A549 (cell line): ENCODE results near the gene TSTD1. TPM values are rescaled to one million over a fixed set of nuclear protein-coding genes. Genes with fewer than 3 reads are reported as not detected.
"Not testable (repeated sequence)": the region's sequence is repeated elsewhere in the genome, so short reads cannot be mapped to it uniquely, and the experiment has no call there.

Experiments used
- ATAC-seq, 2 experiments: fragments of 200-7000 bp in 1 of 2; fragments of >200 bp in 1 of 2; cut with Nextera tagmentation in 1 of 2; cut with Tn5 transposase in 1 of 2; 3 replicates each; pipeline versions ENCODE4 v1.8.0 to v1.9.1; 2018 to 2020; ENCODE audit warnings: mild to moderate bottlenecking in 1 of 2, moderate library complexity in 1 of 2
- CTCF ChIA-PET: fragments of 300-600 bp; sonication (Branson Sonifier 250); formaldehyde crosslinking; extraction: SDS; loops from one replicate; lab custom pipeline; 2021; ENCODE audit warnings: antibody characterized with exemption, inconsistent platforms; lab: Yijun Ruan, JAX
- POLR2A ChIA-PET: fragments of 350-600 bp; formaldehyde crosslinking; extraction: SDS; loops from one replicate; lab custom pipeline; 2021; ENCODE audit warnings: antibody characterized with exemption, inconsistent platforms; lab: Yijun Ruan, JAX
- DNase-seq, 2 experiments: peaks; one replicate each; pipeline versions ENCODE4 v3.0.0 to v3.0.0-alpha.2; 2011 to 2016; ENCODE audit warnings: low read depth in 1 of 2, low spot score in 1 of 2
- FAIRE-seq: peaks from 2 replicates; lab custom pipeline; 2011; peaks lifted over from hg19 to GRCh38; lab: Jason Lieb, UNC
- H3K27ac ChIP-seq, 2 experiments: fragments of >200 bp; sonication (Bioruptor Twin); formaldehyde crosslinking; 3 replicates each; pipeline ENCODE4 v1.5.1; 2016 to 2017
- H3K4me1 ChIP-seq: fragments of >200 bp; sonication (Bioruptor Twin); formaldehyde crosslinking; 3 replicates; pipeline ENCODE4 v1.6.1; 2016
- H3K4me2 ChIP-seq: fragments of >200 bp; sonication (Bioruptor Twin); formaldehyde crosslinking; 3 replicates; pipeline ENCODE4 v1.6.1; 2016
- H3K4me3 ChIP-seq: fragments of >200 bp; sonication (Bioruptor Twin); formaldehyde crosslinking; 3 replicates; pipeline ENCODE4 v1.5.1; 2016
- H3K9me3 ChIP-seq: fragments of >200 bp; sonication (Bioruptor Twin); formaldehyde crosslinking; 3 replicates; pipeline ENCODE4 v1.6.1; 2016
- CEBPB ChIP-seq, 2 experiments: fragments of >200 bp in 1 of 2; sonication (Bioruptor Twin) in 1 of 2; formaldehyde crosslinking in 1 of 2; IDR thresholded peaks; 2 replicates each; pipeline ENCODE4 v1.6.1; 2012 to 2016
- ESRRA ChIP-seq: fragments of 150-350 bp; IDR thresholded peaks from 2 replicates; pipeline ENCODE4 v1.6.1; 2014; ENCODE audit warnings: mild to moderate bottlenecking, low read length, borderline replicate concordance
- HEYL ChIP-seq: fragments of 250-450 bp; sonication (Bioruptor Pico); IDR thresholded peaks from 2 replicates; pipeline ENCODE4 v1.8.0; 2021; ENCODE audit warnings: mild to moderate bottlenecking, moderate library complexity
- JUNB ChIP-seq: fragments of >200 bp; sonication (Bioruptor Twin); formaldehyde crosslinking; IDR thresholded peaks from 2 replicates; pipeline ENCODE4 v1.6.1; 2016
- MAFK ChIP-seq: fragments of 450-650 bp; IDR thresholded peaks from 2 replicates; pipeline ENCODE4 v1.6.1; 2014; ENCODE audit not compliant: partially characterized antibody
- PHF8 ChIP-seq: fragments of 200-600 bp; sonication (generic); IDR thresholded peaks from 2 replicates; pipeline ENCODE4 v1.6.1; 2016; ENCODE audit warnings: low read depth, mild to moderate bottlenecking, antibody characterized with exemption, moderate library complexity, borderline replicate concordance
- POLR2AphosphoS2 ChIP-seq: conservative IDR thresholded peaks from 2 replicates; pipeline ENCODE4 v1.6.1; 2012; ENCODE audit warnings: low read length, improper control_type of control experiment, inconsistent platforms
- RAD21 ChIP-seq, 2 experiments: fragments of >200 bp in 1 of 2; sonication (Bioruptor Twin) in 1 of 2; formaldehyde crosslinking in 1 of 2; IDR thresholded peaks in 1 of 2; conservative IDR thresholded peaks in 1 of 2; 2 replicates in 1 of 2; 3 replicates in 1 of 2; pipeline ENCODE4 v1.6.1; 2012 to 2018; ENCODE audit warnings: inconsistent platforms in 1 of 2
- SMC3 ChIP-seq: fragments of >200 bp; sonication (Bioruptor Twin); formaldehyde crosslinking; IDR thresholded peaks from 3 replicates; pipeline ENCODE4 v1.6.1; 2018; ENCODE audit warnings: inconsistent platforms
- WGBS: methylation state at CpG from one replicate; pipeline ENCODE4 v1.1.6; 2017; ENCODE audit errors: missing lambda C conversion rate; 5-methylcytosine and 5-hydroxymethylcytosine counted together
- polyA plus RNA-seq, 4 experiments: library from polyadenylated mRNA; depleted of rRNA in 3 of 4; stranded (reverse); fragments of >200 nt; fragmentation: RNase III in 1 of 4; extraction: RNeasy Plus Mini Kit Qiagen cat#74134 plus additional on column Dnase treatment in 1 of 4; gene quantifications; 2 replicates in 3 of 4; 3 replicates in 1 of 4; pipeline ENCODE4 v1.2.3, GENCODE V29; 2011 to 2017
- small RNA-seq, 6 experiments: library from RNA; depleted of rRNA; stranded (forward); fragments of <200 nt; gene quantifications; one replicate each; pipeline ENCODE3, GENCODE V24; 2012
- TF ChIP-seq, protein P1 (sequence below): fragments of 250-450 bp; sonication (Bioruptor Pico); IDR thresholded peaks from 2 replicates; pipeline ENCODE4 v1.5.0; 2020; ENCODE audit warnings: low read depth, mild to moderate bottlenecking, moderate library complexity
- TF ChIP-seq, protein P2 (sequence below): fragments of 150-350 bp; IDR thresholded peaks from 2 replicates; pipeline ENCODE4 v1.6.1; 2014; ENCODE audit warnings: low read depth, mild to moderate bottlenecking, low read length
- TF ChIP-seq, protein P3 (sequence below): IDR thresholded peaks from 2 replicates; pipeline ENCODE4 v1.6.1; 2012; ENCODE audit warnings: low read depth, borderline replicate concordance
- TF ChIP-seq, protein P4 (sequence below): fragments of >200 bp; sonication (Bioruptor Twin); formaldehyde crosslinking; IDR thresholded peaks from 3 replicates; pipeline ENCODE4 v1.5.1; 2016
- TF ChIP-seq, protein P5 (sequence below): IDR thresholded peaks from 2 replicates; pipeline ENCODE4 v1.6.1; 2012

TSTD1 gene
- polyA plus RNA-seq, 2 of the 4 experiments (the other 2 are of a cell fraction), result 0.17 TPM; not detected in 1

DNA sequence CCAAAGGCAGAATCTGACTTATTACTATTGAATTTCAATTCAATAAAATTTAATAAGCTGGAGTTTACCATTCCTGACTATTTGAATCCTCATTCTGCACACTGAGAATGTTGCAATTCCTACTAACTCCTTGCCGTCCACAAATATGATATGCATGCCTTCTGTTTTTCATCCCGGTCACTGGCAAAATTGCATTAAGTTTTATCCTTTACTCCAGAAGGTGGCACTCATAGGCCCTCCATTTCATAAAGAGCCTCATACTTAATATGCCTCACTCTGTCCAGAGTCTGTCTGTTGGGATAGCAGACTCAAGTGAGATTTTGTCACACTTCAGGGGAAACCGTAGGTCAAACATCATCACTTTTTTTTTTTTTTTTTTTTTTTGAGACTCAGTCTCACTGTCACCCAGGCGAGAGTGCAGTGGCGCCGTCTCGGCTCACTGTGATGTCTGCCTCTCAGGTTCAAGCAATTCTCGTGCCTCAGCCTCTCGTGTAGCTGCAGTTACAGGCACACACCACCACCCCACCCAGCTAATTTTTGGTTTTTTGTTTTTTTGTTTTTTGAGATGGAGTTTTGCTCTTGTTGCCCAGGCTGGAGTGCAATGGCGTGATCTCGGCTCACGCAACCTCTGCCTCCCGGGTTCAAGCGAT lies 45.1 kb downstream of the TSTD1 start:
- peaks cover 36% of the 10 kb centered on the region for H3K4me1 ChIP-seq
- no peak overlapping the region for H3K4me3 ChIP-seq
- H3K4me2 ChIP-seq, result no peak overlapping the region
- no peaks in the 10 kb centered on the region for H3K9me3 ChIP-seq
- DNase-seq (peak; percentile 25 to 66), FAIRE-seq (no peak), ATAC-seq (peak; percentile 56 to 60)
- no peak overlapping the region for H3K27ac ChIP-seq
- POLR2A ChIA-PET, result interaction anchor here (0.7 kb wide), 1 partner anchor 141 kb away, joined by 5 read pairs; no protein-coding TSS in a partner anchor
- WGBS, result 78% methylated on average over 14 of the region's 14 CpGs
- TF ChIP-seq, protein P1, sequence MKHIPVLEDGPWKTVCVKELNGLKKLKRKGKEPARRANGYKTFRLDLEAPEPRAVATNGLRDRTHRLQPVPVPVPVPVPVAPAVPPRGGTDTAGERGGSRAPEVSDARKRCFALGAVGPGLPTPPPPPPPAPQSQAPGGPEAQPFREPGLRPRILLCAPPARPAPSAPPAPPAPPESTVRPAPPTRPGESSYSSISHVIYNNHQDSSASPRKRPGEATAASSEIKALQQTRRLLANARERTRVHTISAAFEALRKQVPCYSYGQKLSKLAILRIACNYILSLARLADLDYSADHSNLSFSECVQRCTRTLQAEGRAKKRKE (CRISPR knock-in tag), result no peak
- TF ChIP-seq CEBPB (IDR thresholded peaks at IDR 0.05) (peak in 1 of 2 experiments; percentile 50; a peak in 1 of 4 replicates), MAFK (no peak), HEYL (CRISPR knock-in tag) (no peak), PHF8 (no peak), SMC3 (peak; percentile 70), ESRRA (no peak), JUNB (no peak), RAD21 (conservative IDR thresholded peaks at IDR 0.05 in 1 of 2, IDR thresholded peaks at IDR 0.05 in 1 of 2) (peak; percentile 67 to 71), POLR2AphosphoS2 (no peak)
- TF ChIP-seq, protein P2, sequence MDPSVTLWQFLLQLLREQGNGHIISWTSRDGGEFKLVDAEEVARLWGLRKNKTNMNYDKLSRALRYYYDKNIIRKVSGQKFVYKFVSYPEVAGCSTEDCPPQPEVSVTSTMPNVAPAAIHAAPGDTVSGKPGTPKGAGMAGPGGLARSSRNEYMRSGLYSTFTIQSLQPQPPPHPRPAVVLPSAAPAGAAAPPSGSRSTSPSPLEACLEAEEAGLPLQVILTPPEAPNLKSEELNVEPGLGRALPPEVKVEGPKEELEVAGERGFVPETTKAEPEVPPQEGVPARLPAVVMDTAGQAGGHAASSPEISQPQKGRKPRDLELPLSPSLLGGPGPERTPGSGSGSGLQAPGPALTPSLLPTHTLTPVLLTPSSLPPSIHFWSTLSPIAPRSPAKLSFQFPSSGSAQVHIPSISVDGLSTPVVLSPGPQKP, result no peak
- TF ChIP-seq, protein P3, sequence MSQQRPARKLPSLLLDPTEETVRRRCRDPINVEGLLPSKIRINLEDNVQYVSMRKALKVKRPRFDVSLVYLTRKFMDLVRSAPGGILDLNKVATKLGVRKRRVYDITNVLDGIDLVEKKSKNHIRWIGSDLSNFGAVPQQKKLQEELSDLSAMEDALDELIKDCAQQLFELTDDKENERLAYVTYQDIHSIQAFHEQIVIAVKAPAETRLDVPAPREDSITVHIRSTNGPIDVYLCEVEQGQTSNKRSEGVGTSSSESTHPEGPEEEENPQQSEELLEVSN, result no peak
- TF ChIP-seq, protein P4, sequence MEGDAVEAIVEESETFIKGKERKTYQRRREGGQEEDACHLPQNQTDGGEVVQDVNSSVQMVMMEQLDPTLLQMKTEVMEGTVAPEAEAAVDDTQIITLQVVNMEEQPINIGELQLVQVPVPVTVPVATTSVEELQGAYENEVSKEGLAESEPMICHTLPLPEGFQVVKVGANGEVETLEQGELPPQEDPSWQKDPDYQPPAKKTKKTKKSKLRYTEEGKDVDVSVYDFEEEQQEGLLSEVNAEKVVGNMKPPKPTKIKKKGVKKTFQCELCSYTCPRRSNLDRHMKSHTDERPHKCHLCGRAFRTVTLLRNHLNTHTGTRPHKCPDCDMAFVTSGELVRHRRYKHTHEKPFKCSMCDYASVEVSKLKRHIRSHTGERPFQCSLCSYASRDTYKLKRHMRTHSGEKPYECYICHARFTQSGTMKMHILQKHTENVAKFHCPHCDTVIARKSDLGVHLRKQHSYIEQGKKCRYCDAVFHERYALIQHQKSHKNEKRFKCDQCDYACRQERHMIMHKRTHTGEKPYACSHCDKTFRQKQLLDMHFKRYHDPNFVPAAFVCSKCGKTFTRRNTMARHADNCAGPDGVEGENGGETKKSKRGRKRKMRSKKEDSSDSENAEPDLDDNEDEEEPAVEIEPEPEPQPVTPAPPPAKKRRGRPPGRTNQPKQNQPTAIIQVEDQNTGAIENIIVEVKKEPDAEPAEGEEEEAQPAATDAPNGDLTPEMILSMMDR, result peak; percentile 65
- TF ChIP-seq, protein P5, sequence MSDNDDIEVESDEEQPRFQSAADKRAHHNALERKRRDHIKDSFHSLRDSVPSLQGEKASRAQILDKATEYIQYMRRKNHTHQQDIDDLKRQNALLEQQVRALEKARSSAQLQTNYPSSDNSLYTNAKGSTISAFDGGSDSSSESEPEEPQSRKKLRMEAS, result no peak
- CTCF ChIA-PET, result interaction anchor here (0.6 to 11.1 kb wide), 13 partner anchors 10 to 432 kb away, joined by 3 to 176 read pairs (median 4); partner anchors contain the start of gene KLHDC9

DNA sequence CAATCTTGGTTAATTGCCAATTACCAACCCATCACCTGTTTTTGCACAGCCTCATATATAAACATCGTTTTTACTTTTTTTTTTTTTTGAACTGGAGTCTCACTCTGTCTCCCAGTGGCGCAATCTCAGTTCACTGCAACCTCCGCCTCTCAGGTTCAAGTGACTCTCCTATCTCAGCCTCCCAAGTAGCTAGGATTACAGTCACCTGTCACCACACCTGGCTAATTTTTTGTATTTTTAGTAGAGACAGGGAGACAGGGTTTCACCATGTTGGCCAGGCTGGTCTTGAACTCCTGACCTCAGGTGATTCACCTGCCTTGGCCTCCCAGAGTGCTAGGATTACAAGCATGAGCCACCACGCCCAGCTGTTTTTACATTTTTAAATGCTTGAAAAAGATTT lies 46.7 kb downstream of the TSTD1 start:
- not testable (repeated sequence) for ATAC-seq, FAIRE-seq, H3K4me3 ChIP-seq, H3K4me2 ChIP-seq, H3K9me3 ChIP-seq, H3K27ac ChIP-seq, DNase-seq
- WGBS, result 80% methylated on average over 4 of the region's 4 CpGs
- ChIA-PET CTCF (interaction anchor here (0.6 to 11.1 kb wide), 7 partner anchors 13 to 265 kb away, joined by 3 to 176 read pairs (median 15); partner anchors contain the start of genes F11R and KLHDC9), POLR2A (interaction anchor here (1.0 kb wide), 1 partner anchor 106 kb away, joined by 3 read pairs; no protein-coding TSS in a partner anchor)
- H3K4me1 ChIP-seq, result peaks cover 29% of the 10 kb centered on the region

Small RNA genes lying within 50 kb of the gene (small RNA-seq; reads per million reads assigned to genes)
- 0 reads per million in 6 experiments for gene AL591806.2

Other genes with a start within 250 kb of the TSTD1 start
- 0.19 and 0.20 TPM in 2 replicates for gene LY9, start 242.8 kb downstream of the TSTD1 start, polyA plus RNA-seq (2011; rRNA removed)
- 0.03 to 0.15 TPM (median 0.05 TPM) in 3 replicates for gene LY9, start 242.8 kb downstream of the TSTD1 start, polyA plus RNA-seq (2017; fragmentation: RNase III; extraction: RNeasy Plus Mini Kit Qiagen cat#74134 plus additional on column Dnase treatment)
- gene CD244, start 176.1 kb downstream of the TSTD1 start, polyA plus RNA-seq (2011; rRNA removed), result 0.03 and 0.08 TPM in 2 replicates
- gene CD244, start 176.1 kb downstream of the TSTD1 start, polyA plus RNA-seq (2017; fragmentation: RNase III; extraction: RNeasy Plus Mini Kit Qiagen cat#74134 plus additional on column Dnase treatment), result not detected in 3 replicates
- gene ITLN1, start 153.8 kb downstream of the TSTD1 start, polyA plus RNA-seq (2011; rRNA removed), result not detected in 2 replicates
- not detected in 3 replicates for gene ITLN1, start 153.8 kb downstream of the TSTD1 start, polyA plus RNA-seq (2017; fragmentation: RNase III; extraction: RNeasy Plus Mini Kit Qiagen cat#74134 plus additional on column Dnase treatment)
- 0.13 and 0.30 TPM in 2 replicates for gene ITLN2, start 84.2 kb downstream of the TSTD1 start, polyA plus RNA-seq (2011; rRNA removed)
- 0.22 TPM in 1 of 3 replicates, not detected in the others for gene ITLN2, start 84.2 kb downstream of the TSTD1 start, polyA plus RNA-seq (2017; fragmentation: RNase III; extraction: RNeasy Plus Mini Kit Qiagen cat#74134 plus additional on column Dnase treatment)
- 62.0 and 71.0 TPM in 2 replicates for gene F11R, start 17.8 kb downstream of the TSTD1 start, polyA plus RNA-seq (2011; rRNA removed)
- 28.3 to 30.3 TPM (median 29.7 TPM) in 3 replicates for gene F11R, start 17.8 kb downstream of the TSTD1 start, polyA plus RNA-seq (2017; fragmentation: RNase III; extraction: RNeasy Plus Mini Kit Qiagen cat#74134 plus additional on column Dnase treatment)
- 35.5 and 43.5 TPM in 2 replicates for gene USF1, start 7.0 kb upstream of the TSTD1 start, polyA plus RNA-seq (2011; rRNA removed)
- 49.2 to 60.5 TPM (median 57.4 TPM) in 3 replicates for gene USF1, start 7.0 kb upstream of the TSTD1 start, polyA plus RNA-seq (2017; fragmentation: RNase III; extraction: RNeasy Plus Mini Kit Qiagen cat#74134 plus additional on column Dnase treatment)
- 0.06 and 0.08 TPM in 2 replicates for gene ARHGAP30, start 30.9 kb upstream of the TSTD1 start, polyA plus RNA-seq (2011; rRNA removed)
- 0.09 to 0.13 TPM (median 0.13 TPM) in 3 replicates for gene ARHGAP30, start 30.9 kb upstream of the TSTD1 start, polyA plus RNA-seq (2017; fragmentation: RNase III; extraction: RNeasy Plus Mini Kit Qiagen cat#74134 plus additional on column Dnase treatment)
- gene NECTIN4, start 50.6 kb upstream of the TSTD1 start, polyA plus RNA-seq (2011; rRNA removed), result 3.1 and 4.3 TPM in 2 replicates
- gene NECTIN4, start 50.6 kb upstream of the TSTD1 start, polyA plus RNA-seq (2017; fragmentation: RNase III; extraction: RNeasy Plus Mini Kit Qiagen cat#74134 plus additional on column Dnase treatment), result 1.3 to 1.8 TPM (median 1.5 TPM) in 3 replicates
- 3.6 and 4.6 TPM in 2 replicates for gene KLHDC9, start 59.4 kb upstream of the TSTD1 start, polyA plus RNA-seq (2011; rRNA removed)
- 0.93 to 2.0 TPM (median 1.2 TPM) in 3 replicates for gene KLHDC9, start 59.4 kb upstream of the TSTD1 start, polyA plus RNA-seq (2017; fragmentation: RNase III; extraction: RNeasy Plus Mini Kit Qiagen cat#74134 plus additional on column Dnase treatment)
- gene PFDN2, start 79.1 kb upstream of the TSTD1 start, polyA plus RNA-seq (2011; rRNA removed), result 106 and 187 TPM in 2 replicates
- 179 to 203 TPM (median 187 TPM) in 3 replicates for gene PFDN2, start 79.1 kb upstream of the TSTD1 start, polyA plus RNA-seq (2017; fragmentation: RNase III; extraction: RNeasy Plus Mini Kit Qiagen cat#74134 plus additional on column Dnase treatment)
- 29.9 and 38.6 TPM in 2 replicates for gene NIT1, start 79.1 kb upstream of the TSTD1 start, polyA plus RNA-seq (2011; rRNA removed)
- gene NIT1, start 79.1 kb upstream of the TSTD1 start, polyA plus RNA-seq (2017; fragmentation: RNase III; extraction: RNeasy Plus Mini Kit Qiagen cat#74134 plus additional on column Dnase treatment), result 44.5 to 49.4 TPM (median 45.8 TPM) in 3 replicates
- gene DEDD, start 93.7 kb upstream of the TSTD1 start, polyA plus RNA-seq (2011; rRNA removed), result 35.9 and 38.4 TPM in 2 replicates
- gene DEDD, start 93.7 kb upstream of the TSTD1 start, polyA plus RNA-seq (2017; fragmentation: RNase III; extraction: RNeasy Plus Mini Kit Qiagen cat#74134 plus additional on column Dnase treatment), result 20.5 to 25.9 TPM (median 25.3 TPM) in 3 replicates
- gene UFC1, start 115.0 kb upstream of the TSTD1 start, polyA plus RNA-seq (2011; rRNA removed), result 110 and 115 TPM in 2 replicates
- gene UFC1, start 115.0 kb upstream of the TSTD1 start, polyA plus RNA-seq (2017; fragmentation: RNase III; extraction: RNeasy Plus Mini Kit Qiagen cat#74134 plus additional on column Dnase treatment), result 149 to 153 TPM (median 150 TPM) in 3 replicates
- 22.6 and 26.3 TPM in 2 replicates for gene USP21, start 120.5 kb upstream of the TSTD1 start, polyA plus RNA-seq (2011; rRNA removed)
- gene USP21, start 120.5 kb upstream of the TSTD1 start, polyA plus RNA-seq (2017; fragmentation: RNase III; extraction: RNeasy Plus Mini Kit Qiagen cat#74134 plus additional on column Dnase treatment), result 21.8 to 23.8 TPM (median 23.6 TPM) in 3 replicates
- 13.8 and 16.4 TPM in 2 replicates for gene PPOX, start 127.5 kb upstream of the TSTD1 start, polyA plus RNA-seq (2011; rRNA removed)
- 13.5 to 16.1 TPM (median 14.1 TPM) in 3 replicates for gene PPOX, start 127.5 kb upstream of the TSTD1 start, polyA plus RNA-seq (2017; fragmentation: RNase III; extraction: RNeasy Plus Mini Kit Qiagen cat#74134 plus additional on column Dnase treatment)
- 25.3 and 31.4 TPM in 2 replicates for gene B4GALT3, start 138.5 kb upstream of the TSTD1 start, polyA plus RNA-seq (2011; rRNA removed)
- 23.3 to 26.7 TPM (median 25.5 TPM) in 3 replicates for gene B4GALT3, start 138.5 kb upstream of the TSTD1 start, polyA plus RNA-seq (2017; fragmentation: RNase III; extraction: RNeasy Plus Mini Kit Qiagen cat#74134 plus additional on column Dnase treatment)
- gene ADAMTS4, start 160.1 kb upstream of the TSTD1 start, polyA plus RNA-seq (2011; rRNA removed), result not detected in 2 replicates
- 0.01 TPM in 1 of 3 replicates, not detected in the others for gene ADAMTS4, start 160.1 kb upstream of the TSTD1 start, polyA plus RNA-seq (2017; fragmentation: RNase III; extraction: RNeasy Plus Mini Kit Qiagen cat#74134 plus additional on column Dnase treatment)
- gene NDUFS2, start 163.4 kb upstream of the TSTD1 start, polyA plus RNA-seq (2011; rRNA removed), result 125 and 144 TPM in 2 replicates
- 142 to 145 TPM (median 142 TPM) in 3 replicates for gene NDUFS2, start 163.4 kb upstream of the TSTD1 start, polyA plus RNA-seq (2017; fragmentation: RNase III; extraction: RNeasy Plus Mini Kit Qiagen cat#74134 plus additional on column Dnase treatment)
- 0.40 and 0.83 TPM in 2 replicates for gene FCER1G, start 176.3 kb upstream of the TSTD1 start, polyA plus RNA-seq (2011; rRNA removed)
- gene FCER1G, start 176.3 kb upstream of the TSTD1 start, polyA plus RNA-seq (2017; fragmentation: RNase III; extraction: RNeasy Plus Mini Kit Qiagen cat#74134 plus additional on column Dnase treatment), result 0.25 TPM in 1 of 3 replicates, not detected in the others
- gene APOA2, start 184.7 kb upstream of the TSTD1 start, polyA plus RNA-seq (2011; rRNA removed), result not detected in 2 replicates
- not detected in 3 replicates for gene APOA2, start 184.7 kb upstream of the TSTD1 start, polyA plus RNA-seq (2017; fragmentation: RNase III; extraction: RNeasy Plus Mini Kit Qiagen cat#74134 plus additional on column Dnase treatment)
- 6.3 and 7.0 TPM in 2 replicates for gene TOMM40L, start 187.1 kb upstream of the TSTD1 start, polyA plus RNA-seq (2011; rRNA removed)
- gene TOMM40L, start 187.1 kb upstream of the TSTD1 start, polyA plus RNA-seq (2017; fragmentation: RNase III; extraction: RNeasy Plus Mini Kit Qiagen cat#74134 plus additional on column Dnase treatment), result 9.1 to 11.0 TPM (median 10.2 TPM) in 3 replicates
- gene NR1I3, start 199.2 kb upstream of the TSTD1 start, polyA plus RNA-seq (2011; rRNA removed), result not detected in 2 replicates
- gene NR1I3, start 199.2 kb upstream of the TSTD1 start, polyA plus RNA-seq (2017; fragmentation: RNase III; extraction: RNeasy Plus Mini Kit Qiagen cat#74134 plus additional on column Dnase treatment), result not detected in 3 replicates
- not detected in 2 replicates for gene PCP4L1, start 219.8 kb upstream of the TSTD1 start, polyA plus RNA-seq (2011; rRNA removed)
- gene PCP4L1, start 219.8 kb upstream of the TSTD1 start, polyA plus RNA-seq (2017; fragmentation: RNase III; extraction: RNeasy Plus Mini Kit Qiagen cat#74134 plus additional on column Dnase treatment), result not detected in 3 replicates